GM23338 (cell line): Measurements from ENCODE around the gene MAN1C1.

Experiments
- CREB1 ChIP-seq: fragments of 250-450 bp; sonication (Bioruptor Pico); IDR thresholded peaks from 2 replicates; pipeline ENCODE4 v1.5.0; 2020; ENCODE audit warnings: low read depth, mild to moderate bottlenecking, moderate library complexity
- CTCF ChIP-seq, 2 experiments: fragments of 200-600 bp in 1 of 2; sonication (generic) in 1 of 2; conservative IDR thresholded peaks; 2 replicates each; pipeline versions ENCODE4 v1.5.1 to v1.6.1; 2016 to 2017; ENCODE audit warnings: antibody characterized with exemption in 2 of 2, low read depth in 2 of 2, mild to moderate bottlenecking in 2 of 2, moderate library complexity in 1 of 2
- ETS1 ChIP-seq: IDR thresholded peaks from 2 replicates; pipeline ENCODE4 v1.6.1; 2016; ENCODE audit warnings: antibody characterized with exemption
- EZH2 ChIP-seq: fragments of 200-600 bp; sonication (generic); IDR thresholded peaks from one replicate; pipeline ENCODE4 v1.8.0; 2017; ENCODE audit warnings: antibody characterized with exemption, mild to moderate bottlenecking, low read depth; ENCODE audit not compliant: unreplicated experiment
- EZH2phosphoT487 ChIP-seq: fragments of 200-600 bp; sonication (generic); IDR thresholded peaks from one replicate; pipeline ENCODE4 v1.8.1; 2018; ENCODE audit warnings: antibody characterized with exemption; ENCODE audit not compliant: unreplicated experiment
- JUNB ChIP-seq: IDR thresholded peaks from one replicate; pipeline ENCODE4 v1.6.1; 2016; ENCODE audit warnings: antibody characterized with exemption; ENCODE audit not compliant: unreplicated experiment
- NANOG ChIP-seq: IDR thresholded peaks from 2 replicates; pipeline ENCODE4 v1.6.1; 2016; ENCODE audit warnings: antibody characterized with exemption, borderline replicate concordance
- POLR2AphosphoS5 ChIP-seq: IDR thresholded peaks from 2 replicates; pipeline ENCODE4 v1.6.1; 2016; ENCODE audit warnings: antibody characterized with exemption, low read depth
- REST ChIP-seq: IDR thresholded peaks from one replicate; pipeline ENCODE4 v1.6.1; 2018; ENCODE audit warnings: antibody characterized with exemption; ENCODE audit not compliant: unreplicated experiment
- STAT1 ChIP-seq: IDR thresholded peaks from one replicate; pipeline ENCODE4 v1.6.1; 2016; ENCODE audit warnings: antibody characterized with exemption; ENCODE audit not compliant: unreplicated experiment
- ZNF331 ChIP-seq: fragments of 250-450 bp; sonication (Bioruptor Pico); IDR thresholded peaks from 2 replicates; pipeline ENCODE4 v1.5.0; 2020; ENCODE audit warnings: low read depth, mild to moderate bottlenecking, moderate library complexity

GRCh38 chr1:25688390-25689119 lies 72.0 kb downstream of the MAN1C1 start:
- TF ChIP-seq CTCF (conservative IDR thresholded peaks at IDR 0.05; ENCODE audit: low read depth in 2 of 2): no peak
- TF ChIP-seq EZH2phosphoT487: no peak
- no peak for TF ChIP-seq EZH2
- TF ChIP-seq POLR2AphosphoS5: no peak
- TF ChIP-seq STAT1: no peak
- no peak for TF ChIP-seq REST
- TF ChIP-seq JUNB: no peak
- TF ChIP-seq ZNF331 (CRISPR knock-in tag): no peak
- no peak for TF ChIP-seq CREB1 (CRISPR knock-in tag)
- TF ChIP-seq NANOG: no peak
- no peak for TF ChIP-seq ETS1
